ENCODE measurements around the gene PLA2G4C. TPM values are rescaled to one million over a fixed set of nuclear protein-coding genes. Genes with fewer than 3 reads are reported as not detected.
A peak's percentile ranks its signal among the peaks of the same experiment; 100 is the strongest.

PLA2G4C gene
- total RNA-seq, 4 donors from 2014 or later = 4.8 to 17.7 (median 10.5) TPM

DNA sequence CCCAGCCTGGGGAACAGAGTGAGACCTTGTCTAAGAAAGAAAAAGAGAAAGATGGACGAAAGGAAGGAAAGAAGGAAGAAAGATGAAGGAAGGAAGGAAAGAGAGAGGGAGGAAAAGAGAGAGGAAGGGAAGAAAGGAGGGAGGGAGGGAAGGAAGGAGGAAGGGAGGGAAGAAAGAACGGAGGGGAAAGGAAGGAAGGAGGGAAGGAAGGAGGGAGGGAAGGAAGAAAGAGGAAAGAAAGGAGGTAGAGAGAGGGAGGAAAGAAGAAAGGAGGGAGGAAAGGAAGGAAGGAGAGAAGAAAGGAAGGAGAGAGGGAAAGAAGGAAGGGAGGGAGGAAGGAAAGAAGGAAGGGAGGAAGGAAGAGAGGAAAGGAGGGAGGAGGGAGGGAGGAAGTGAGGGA is 87.6 kb downstream of the PLA2G4C start:
- intact Hi-C loops (cut with DNase I) = no loop called here
- H3K4me1 ChIP-seq = no peaks in the 10 kb centered on the region
- WGBS, 2 donors = 76 to 79% methylated on average over 2 of the region's 2 CpGs
- H3K36me3 ChIP-seq = no peaks in the 10 kb centered on the region
- no peak overlapping the region for H3K27ac ChIP-seq
- no peak overlapping the region for H3K4me3 ChIP-seq (replicated peaks in 1 of 3)
- no peak for DNase-seq
- TF ChIP-seq, protein P1, sequence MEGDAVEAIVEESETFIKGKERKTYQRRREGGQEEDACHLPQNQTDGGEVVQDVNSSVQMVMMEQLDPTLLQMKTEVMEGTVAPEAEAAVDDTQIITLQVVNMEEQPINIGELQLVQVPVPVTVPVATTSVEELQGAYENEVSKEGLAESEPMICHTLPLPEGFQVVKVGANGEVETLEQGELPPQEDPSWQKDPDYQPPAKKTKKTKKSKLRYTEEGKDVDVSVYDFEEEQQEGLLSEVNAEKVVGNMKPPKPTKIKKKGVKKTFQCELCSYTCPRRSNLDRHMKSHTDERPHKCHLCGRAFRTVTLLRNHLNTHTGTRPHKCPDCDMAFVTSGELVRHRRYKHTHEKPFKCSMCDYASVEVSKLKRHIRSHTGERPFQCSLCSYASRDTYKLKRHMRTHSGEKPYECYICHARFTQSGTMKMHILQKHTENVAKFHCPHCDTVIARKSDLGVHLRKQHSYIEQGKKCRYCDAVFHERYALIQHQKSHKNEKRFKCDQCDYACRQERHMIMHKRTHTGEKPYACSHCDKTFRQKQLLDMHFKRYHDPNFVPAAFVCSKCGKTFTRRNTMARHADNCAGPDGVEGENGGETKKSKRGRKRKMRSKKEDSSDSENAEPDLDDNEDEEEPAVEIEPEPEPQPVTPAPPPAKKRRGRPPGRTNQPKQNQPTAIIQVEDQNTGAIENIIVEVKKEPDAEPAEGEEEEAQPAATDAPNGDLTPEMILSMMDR (IDR thresholded peaks at IDR 0.05) = no peak
- TF ChIP-seq POLR2A (IDR thresholded peaks at IDR 0.05) = no peak
- no peaks in the 10 kb centered on the region for H3K9me3 ChIP-seq
- no peaks in the 10 kb centered on the region for H3K27me3 ChIP-seq

- Histone ChIP-seq H3K9me3 (no peaks in the 10 kb centered on the region), H3K27me3 (no peaks in the 10 kb centered on the region), H3K4me3 (replicated peaks in 1 of 3) (no peak overlapping the region), H3K36me3 (no peaks in the 10 kb centered on the region), H3K4me1 (no peaks in the 10 kb centered on the region), H3K27ac (no peak overlapping the region)
- TF ChIP-seq, protein P1 (IDR thresholded peaks at IDR 0.05) = no peak
- TF ChIP-seq POLR2A (IDR thresholded peaks at IDR 0.05) = no peak
- intact Hi-C loops (cut with DNase I) = no loop called here
- DNase-seq = no peak
- 73 to 79% methylated on average over 3 of the region's 3 CpGs for WGBS, 2 donors
These were observed 89.9 kb downstream of the PLA2G4C start for GRCh38 chr19:48020686-48021085.

- Histone ChIP-seq H3K9me3 (no peaks in the 10 kb centered on the region), H3K27ac (no peak overlapping the region), H3K36me3 (no peaks in the 10 kb centered on the region), H3K4me1 (no peaks in the 10 kb centered on the region), H3K4me3 (replicated peaks in 1 of 3) (no peak overlapping the region), H3K27me3 (no peaks in the 10 kb centered on the region)
- TF ChIP-seq, protein P1 (IDR thresholded peaks at IDR 0.05) = no peak
- no peak for TF ChIP-seq POLR2A (IDR thresholded peaks at IDR 0.05)
- no peak for DNase-seq
- WGBS, 2 donors = 89 to 91% methylated on average over 11 of the region's 11 CpGs
- intact Hi-C loops (cut with DNase I) = no loop called here
These were observed 99.5 kb downstream of the PLA2G4C start for GRCh38 chr19:48010932-48011758.

DNA sequence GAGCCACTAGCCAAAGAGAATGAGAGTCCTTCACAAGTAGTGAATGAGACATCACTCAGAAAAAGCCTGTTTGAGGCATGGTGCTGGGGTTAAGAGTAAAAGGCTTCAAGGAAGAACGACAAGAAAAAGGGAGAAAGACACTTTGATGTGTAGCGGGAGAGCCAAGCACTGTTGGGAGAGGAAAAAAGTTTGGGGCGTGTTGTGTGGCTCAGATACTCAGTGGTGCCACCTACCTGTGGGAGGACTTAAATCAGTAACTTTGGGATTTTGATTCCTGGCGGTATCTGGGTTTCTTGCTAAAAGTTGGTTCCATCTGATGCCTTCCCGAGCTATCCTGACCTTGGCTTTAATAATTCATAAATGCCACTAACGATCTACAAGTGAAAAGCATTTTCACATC is 103.9 kb downstream of the PLA2G4C start:
- Histone ChIP-seq H3K9me3 (no peaks in the 10 kb centered on the region), H3K36me3 (no peaks in the 10 kb centered on the region), H3K27me3 (no peaks in the 10 kb centered on the region), H3K27ac (no peak overlapping the region), H3K4me3 (replicated peaks in 1 of 3) (no peak overlapping the region), H3K4me1 (no peaks in the 10 kb centered on the region)
- WGBS, 2 donors = 73 to 85% methylated on average over 6 of the region's 6 CpGs
- DNase-seq = no peak
- intact Hi-C loops (cut with DNase I) = no loop called here
- no peak for TF ChIP-seq POLR2A (IDR thresholded peaks at IDR 0.05)
- TF ChIP-seq, protein P1 (IDR thresholded peaks at IDR 0.05) = peak in 1 of 6 experiments; percentile 9

DNA sequence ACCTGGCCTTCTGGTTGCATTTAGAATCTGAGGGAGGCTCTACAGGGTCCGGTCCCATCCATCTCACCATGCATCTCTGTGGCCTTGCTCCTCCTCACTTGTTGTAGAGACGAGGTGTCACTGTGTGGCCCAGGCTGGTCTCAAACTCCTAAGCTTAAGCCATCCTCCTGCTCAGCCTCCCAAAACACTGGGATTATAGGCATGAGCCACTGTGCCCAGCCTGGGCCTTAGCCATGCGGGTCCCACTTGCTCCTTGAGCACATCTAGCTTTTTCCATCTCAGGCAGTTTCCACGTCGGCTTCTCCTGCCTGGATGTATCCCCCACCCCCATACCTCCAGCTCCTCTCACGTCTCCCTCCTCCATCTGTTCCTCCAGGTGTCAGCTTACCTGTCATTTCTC is 106.4 kb downstream of the PLA2G4C start:
- Histone ChIP-seq H3K9me3 (no peaks in the 10 kb centered on the region), H3K4me3 (replicated peaks in 1 of 3) (no peak overlapping the region), H3K4me1 (no peaks in the 10 kb centered on the region), H3K36me3 (no peaks in the 10 kb centered on the region), H3K27me3 (no peaks in the 10 kb centered on the region), H3K27ac (no peak overlapping the region)
- no peak for DNase-seq
- TF ChIP-seq, protein P1 (IDR thresholded peaks at IDR 0.05) = no peak
- no peak for TF ChIP-seq POLR2A (IDR thresholded peaks at IDR 0.05)
- 54 to 59% methylated on average over 6 of the region's 6 CpGs for WGBS, 2 donors
- intact Hi-C loops (cut with DNase I) = no loop called here
